GM23338 (cell line): ENCODE results near the gene SEMA4D. TPM values are rescaled to one million over a fixed set of nuclear protein-coding genes. Genes with fewer than 3 reads are reported as not detected.

Source experiments
- ATAC-seq: fragments of 200-7000 bp; cut with Tn5 transposase; 3 replicates; pipeline ENCODE4 v1.9.1; 2020
- DNase-seq: peaks from one replicate; pipeline ENCODE4 v3.0.0-alpha.2; 2015; ENCODE audit warnings: low spot score
- H2AFZ ChIP-seq: fragments of 200-600 bp; sonication (generic); 2 replicates; pipeline ENCODE4 v1.8.0; 2016; ENCODE audit warnings: antibody characterized with exemption, mild to moderate bottlenecking, moderate library complexity
- H3F3A ChIP-seq: fragments of 200-600 bp; sonication (generic); replicated peaks from 2 replicates; pipeline ENCODE4 v1.8.0; 2017; ENCODE audit warnings: antibody characterized with exemption, mixed run types, low read depth
- H3K27ac ChIP-seq: fragments of 200-600 bp; sonication (generic); 2 replicates; pipeline ENCODE4 v1.6.1; 2016; ENCODE audit warnings: low read depth
- H3K27me3 ChIP-seq: fragments of 200-600 bp; sonication (generic); 2 replicates; pipeline ENCODE4 v1.8.0; 2016; ENCODE audit warnings: mild to moderate bottlenecking, mixed run types, moderate library complexity; ENCODE audit not compliant: insufficient read depth
- H3K36me3 ChIP-seq: fragments of 200-600 bp; sonication (generic); 2 replicates; pipeline ENCODE4 v1.8.0; 2016; ENCODE audit warnings: mild to moderate bottlenecking; ENCODE audit not compliant: insufficient read depth
- H3K4me1 ChIP-seq: fragments of 200-600 bp; sonication (generic); 2 replicates; pipeline ENCODE4 v1.8.0; 2016; ENCODE audit warnings: mild to moderate bottlenecking, moderate library complexity; ENCODE audit not compliant: insufficient read depth
- H3K4me2 ChIP-seq: fragments of 200-600 bp; sonication (generic); 2 replicates; pipeline ENCODE4 v1.7.1; 2017; ENCODE audit warnings: mixed run types
- H3K4me3 ChIP-seq: fragments of 200-600 bp; sonication (generic); 2 replicates; pipeline ENCODE4 v1.6.1; 2016; ENCODE audit warnings: mixed run types
- H3K79me2 ChIP-seq: fragments of 200-600 bp; sonication (generic); replicated peaks from 2 replicates; pipeline ENCODE4 v1.8.0; 2017; ENCODE audit warnings: mild to moderate bottlenecking; ENCODE audit not compliant: insufficient read depth
- H3K9me2 ChIP-seq: fragments of 200-600 bp; sonication (generic); 2 replicates; pipeline ENCODE4 v1.8.0; 2017; ENCODE audit not compliant: insufficient read depth
- H4K20me1 ChIP-seq: fragments of 200-600 bp; sonication (generic); replicated peaks from 2 replicates; pipeline ENCODE4 v1.8.0; 2017; ENCODE audit warnings: mild to moderate bottlenecking; ENCODE audit not compliant: insufficient read depth
- H3K27ac Mint-ChIP-seq: 2 replicates; pipeline ENCODE4 v1.8.0; 2020; ENCODE audit warnings: inconsistent platforms, mild to moderate bottlenecking, moderate library complexity, mixed read lengths
- H3K27me3 Mint-ChIP-seq: 3 replicates; pipeline ENCODE4 v1.8.0; 2022; ENCODE audit warnings: low read depth, mild to moderate bottlenecking, moderate library complexity, mixed read lengths, inconsistent platforms; ENCODE audit not compliant: insufficient read depth, poor library complexity
- H3K36me3 Mint-ChIP-seq: 3 replicates; pipeline ENCODE4 v1.8.0; 2021; ENCODE audit warnings: low read depth, mild to moderate bottlenecking, inconsistent platforms, moderate library complexity, mixed read lengths
- H3K4me1 Mint-ChIP-seq: 3 replicates; pipeline ENCODE4 v1.8.0; 2020; ENCODE audit warnings: mild to moderate bottlenecking, inconsistent platforms, mixed read lengths
- H3K4me3 Mint-ChIP-seq: 3 replicates; pipeline ENCODE4 v1.8.0; 2021; ENCODE audit warnings: moderate library complexity, mild to moderate bottlenecking, inconsistent platforms, mixed read lengths
- H3K9me3 Mint-ChIP-seq: 3 replicates; pipeline ENCODE4 v1.8.0; 2020; ENCODE audit warnings: moderate library complexity, mild to moderate bottlenecking, inconsistent platforms, mixed read lengths
- CREB1 ChIP-seq: fragments of 250-450 bp; sonication (Bioruptor Pico); IDR thresholded peaks from 2 replicates; pipeline ENCODE4 v1.5.0; 2020; ENCODE audit warnings: low read depth, mild to moderate bottlenecking, moderate library complexity
- EZH2 ChIP-seq: fragments of 200-600 bp; sonication (generic); IDR thresholded peaks from one replicate; pipeline ENCODE4 v1.8.0; 2017; ENCODE audit warnings: antibody characterized with exemption, mild to moderate bottlenecking, low read depth; ENCODE audit not compliant: unreplicated experiment
- EZH2phosphoT487 ChIP-seq: fragments of 200-600 bp; sonication (generic); IDR thresholded peaks from one replicate; pipeline ENCODE4 v1.8.1; 2018; ENCODE audit warnings: antibody characterized with exemption; ENCODE audit not compliant: unreplicated experiment
- JUNB ChIP-seq: IDR thresholded peaks from one replicate; pipeline ENCODE4 v1.6.1; 2016; ENCODE audit warnings: antibody characterized with exemption; ENCODE audit not compliant: unreplicated experiment
- NANOG ChIP-seq: IDR thresholded peaks from 2 replicates; pipeline ENCODE4 v1.6.1; 2016; ENCODE audit warnings: antibody characterized with exemption, borderline replicate concordance
- POLR2AphosphoS5 ChIP-seq: IDR thresholded peaks from 2 replicates; pipeline ENCODE4 v1.6.1; 2016; ENCODE audit warnings: antibody characterized with exemption, low read depth
- STAT1 ChIP-seq: IDR thresholded peaks from one replicate; pipeline ENCODE4 v1.6.1; 2016; ENCODE audit warnings: antibody characterized with exemption; ENCODE audit not compliant: unreplicated experiment
- ZNF114 ChIP-seq: fragments of 250-450 bp; sonication (Bioruptor Pico); IDR thresholded peaks from 2 replicates; pipeline ENCODE4 v1.5.0; 2020; ENCODE audit warnings: mild to moderate bottlenecking, moderate library complexity
- ZNF331 ChIP-seq: fragments of 250-450 bp; sonication (Bioruptor Pico); IDR thresholded peaks from 2 replicates; pipeline ENCODE4 v1.5.0; 2020; ENCODE audit warnings: low read depth, mild to moderate bottlenecking, moderate library complexity
- polyA plus RNA-seq: library from polyadenylated mRNA; unstranded; fragments of >200 nt; fragmentation: Nextera tagmentation; extraction: Ambion mirVana; gene quantifications from 2 replicates; pipeline ENCODE4 v1.2.1, GENCODE V29; 2016
- total RNA-seq: library from RNA; depleted of rRNA; stranded (reverse); fragments of >200 nt; shearing (Covaris generic); gene quantifications from 2 replicates; pipeline ENCODE4 v1.2.3, GENCODE V29; 2014
- TF ChIP-seq, protein P1 (sequence below), 2 experiments: fragments of 200-600 bp in 1 of 2; sonication (generic) in 1 of 2; conservative IDR thresholded peaks; 2 replicates each; pipeline versions ENCODE4 v1.5.1 to v1.6.1; 2016 to 2017; ENCODE audit warnings: antibody characterized with exemption in 2 of 2, low read depth in 2 of 2, mild to moderate bottlenecking in 2 of 2, moderate library complexity in 1 of 2
- TF ChIP-seq, protein P2 (sequence below): IDR thresholded peaks from one replicate; pipeline ENCODE4 v1.6.1; 2018; ENCODE audit warnings: antibody characterized with exemption; ENCODE audit not compliant: unreplicated experiment
- TF ChIP-seq, protein P3 (sequence below): IDR thresholded peaks from 2 replicates; pipeline ENCODE4 v1.6.1; 2016; ENCODE audit warnings: antibody characterized with exemption
- TF ChIP-seq, protein P4 (sequence below): fragments of 250-450 bp; sonication (Bioruptor Pico); IDR thresholded peaks from 2 replicates; pipeline ENCODE4 v1.5.0; 2020; ENCODE audit warnings: mild to moderate bottlenecking, moderate library complexity

The SEMA4D gene
- total and polyA plus RNA-seq, 2 experiments from 2014 or later: 19.3 to 63.0 TPM

DNA sequence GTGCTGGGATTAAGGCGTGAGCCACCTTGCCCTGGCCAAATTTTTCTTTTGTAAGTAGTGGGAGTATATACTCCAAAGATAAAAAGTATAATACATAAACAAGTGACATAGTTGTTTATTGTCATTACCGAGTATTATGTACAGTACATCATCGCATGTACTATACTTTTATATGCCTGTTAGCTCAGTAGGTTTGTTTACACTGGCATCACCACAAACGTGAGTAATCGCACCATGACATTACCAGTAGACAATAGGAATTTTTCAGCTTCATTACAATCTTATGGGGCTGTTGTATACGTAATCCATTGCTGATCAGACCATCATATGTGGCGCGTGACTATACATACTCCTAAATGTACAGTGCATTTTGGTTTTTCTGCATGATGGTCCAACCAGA is 169.8 kb downstream of the SEMA4D start:
- H3K9me3 Mint-ChIP-seq: no peaks in the 10 kb centered on the region
- Histone ChIP-seq H3K4me1 (no peaks in the 10 kb centered on the region), H3K4me3 (no peak overlapping the region), H4K20me1 (peaks cover 23% of the 10 kb centered on the region; the same call in 1 of the 2 replicates), H3K27ac (no peak overlapping the region), H3K9me2 (no peaks in the 10 kb centered on the region), H3K4me2 (no peak overlapping the region), H3K27me3 (no peaks in the 10 kb centered on the region), H3K79me2 (peaks cover 39% of the 10 kb centered on the region), H3K36me3 (peaks cover 41% of the 10 kb centered on the region), H2AFZ (no peak overlapping the region), H3F3A (no peaks in the 10 kb centered on the region)
- DNase-seq (no peak), ATAC-seq (no peak)
- TF ChIP-seq ZNF331 (CRISPR knock-in tag): no peak
- TF ChIP-seq, protein P1, sequence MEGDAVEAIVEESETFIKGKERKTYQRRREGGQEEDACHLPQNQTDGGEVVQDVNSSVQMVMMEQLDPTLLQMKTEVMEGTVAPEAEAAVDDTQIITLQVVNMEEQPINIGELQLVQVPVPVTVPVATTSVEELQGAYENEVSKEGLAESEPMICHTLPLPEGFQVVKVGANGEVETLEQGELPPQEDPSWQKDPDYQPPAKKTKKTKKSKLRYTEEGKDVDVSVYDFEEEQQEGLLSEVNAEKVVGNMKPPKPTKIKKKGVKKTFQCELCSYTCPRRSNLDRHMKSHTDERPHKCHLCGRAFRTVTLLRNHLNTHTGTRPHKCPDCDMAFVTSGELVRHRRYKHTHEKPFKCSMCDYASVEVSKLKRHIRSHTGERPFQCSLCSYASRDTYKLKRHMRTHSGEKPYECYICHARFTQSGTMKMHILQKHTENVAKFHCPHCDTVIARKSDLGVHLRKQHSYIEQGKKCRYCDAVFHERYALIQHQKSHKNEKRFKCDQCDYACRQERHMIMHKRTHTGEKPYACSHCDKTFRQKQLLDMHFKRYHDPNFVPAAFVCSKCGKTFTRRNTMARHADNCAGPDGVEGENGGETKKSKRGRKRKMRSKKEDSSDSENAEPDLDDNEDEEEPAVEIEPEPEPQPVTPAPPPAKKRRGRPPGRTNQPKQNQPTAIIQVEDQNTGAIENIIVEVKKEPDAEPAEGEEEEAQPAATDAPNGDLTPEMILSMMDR (conservative IDR thresholded peaks at IDR 0.05; ENCODE audit: low read depth in 2 of 2): no peak
- TF ChIP-seq JUNB: no peak
- TF ChIP-seq CREB1 (CRISPR knock-in tag): no peak
- TF ChIP-seq NANOG: no peak
- TF ChIP-seq POLR2AphosphoS5: no peak
- TF ChIP-seq, protein P2, sequence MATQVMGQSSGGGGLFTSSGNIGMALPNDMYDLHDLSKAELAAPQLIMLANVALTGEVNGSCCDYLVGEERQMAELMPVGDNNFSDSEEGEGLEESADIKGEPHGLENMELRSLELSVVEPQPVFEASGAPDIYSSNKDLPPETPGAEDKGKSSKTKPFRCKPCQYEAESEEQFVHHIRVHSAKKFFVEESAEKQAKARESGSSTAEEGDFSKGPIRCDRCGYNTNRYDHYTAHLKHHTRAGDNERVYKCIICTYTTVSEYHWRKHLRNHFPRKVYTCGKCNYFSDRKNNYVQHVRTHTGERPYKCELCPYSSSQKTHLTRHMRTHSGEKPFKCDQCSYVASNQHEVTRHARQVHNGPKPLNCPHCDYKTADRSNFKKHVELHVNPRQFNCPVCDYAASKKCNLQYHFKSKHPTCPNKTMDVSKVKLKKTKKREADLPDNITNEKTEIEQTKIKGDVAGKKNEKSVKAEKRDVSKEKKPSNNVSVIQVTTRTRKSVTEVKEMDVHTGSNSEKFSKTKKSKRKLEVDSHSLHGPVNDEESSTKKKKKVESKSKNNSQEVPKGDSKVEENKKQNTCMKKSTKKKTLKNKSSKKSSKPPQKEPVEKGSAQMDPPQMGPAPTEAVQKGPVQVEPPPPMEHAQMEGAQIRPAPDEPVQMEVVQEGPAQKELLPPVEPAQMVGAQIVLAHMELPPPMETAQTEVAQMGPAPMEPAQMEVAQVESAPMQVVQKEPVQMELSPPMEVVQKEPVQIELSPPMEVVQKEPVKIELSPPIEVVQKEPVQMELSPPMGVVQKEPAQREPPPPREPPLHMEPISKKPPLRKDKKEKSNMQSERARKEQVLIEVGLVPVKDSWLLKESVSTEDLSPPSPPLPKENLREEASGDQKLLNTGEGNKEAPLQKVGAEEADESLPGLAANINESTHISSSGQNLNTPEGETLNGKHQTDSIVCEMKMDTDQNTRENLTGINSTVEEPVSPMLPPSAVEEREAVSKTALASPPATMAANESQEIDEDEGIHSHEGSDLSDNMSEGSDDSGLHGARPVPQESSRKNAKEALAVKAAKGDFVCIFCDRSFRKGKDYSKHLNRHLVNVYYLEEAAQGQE: no peak
- no peak for TF ChIP-seq STAT1
- no peak for TF ChIP-seq EZH2phosphoT487
- TF ChIP-seq ZNF114 (CRISPR knock-in tag): no peak
- TF ChIP-seq EZH2: no peak
- TF ChIP-seq, protein P3, sequence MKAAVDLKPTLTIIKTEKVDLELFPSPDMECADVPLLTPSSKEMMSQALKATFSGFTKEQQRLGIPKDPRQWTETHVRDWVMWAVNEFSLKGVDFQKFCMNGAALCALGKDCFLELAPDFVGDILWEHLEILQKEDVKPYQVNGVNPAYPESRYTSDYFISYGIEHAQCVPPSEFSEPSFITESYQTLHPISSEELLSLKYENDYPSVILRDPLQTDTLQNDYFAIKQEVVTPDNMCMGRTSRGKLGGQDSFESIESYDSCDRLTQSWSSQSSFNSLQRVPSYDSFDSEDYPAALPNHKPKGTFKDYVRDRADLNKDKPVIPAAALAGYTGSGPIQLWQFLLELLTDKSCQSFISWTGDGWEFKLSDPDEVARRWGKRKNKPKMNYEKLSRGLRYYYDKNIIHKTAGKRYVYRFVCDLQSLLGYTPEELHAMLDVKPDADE: no peak
- TF ChIP-seq, protein P4, sequence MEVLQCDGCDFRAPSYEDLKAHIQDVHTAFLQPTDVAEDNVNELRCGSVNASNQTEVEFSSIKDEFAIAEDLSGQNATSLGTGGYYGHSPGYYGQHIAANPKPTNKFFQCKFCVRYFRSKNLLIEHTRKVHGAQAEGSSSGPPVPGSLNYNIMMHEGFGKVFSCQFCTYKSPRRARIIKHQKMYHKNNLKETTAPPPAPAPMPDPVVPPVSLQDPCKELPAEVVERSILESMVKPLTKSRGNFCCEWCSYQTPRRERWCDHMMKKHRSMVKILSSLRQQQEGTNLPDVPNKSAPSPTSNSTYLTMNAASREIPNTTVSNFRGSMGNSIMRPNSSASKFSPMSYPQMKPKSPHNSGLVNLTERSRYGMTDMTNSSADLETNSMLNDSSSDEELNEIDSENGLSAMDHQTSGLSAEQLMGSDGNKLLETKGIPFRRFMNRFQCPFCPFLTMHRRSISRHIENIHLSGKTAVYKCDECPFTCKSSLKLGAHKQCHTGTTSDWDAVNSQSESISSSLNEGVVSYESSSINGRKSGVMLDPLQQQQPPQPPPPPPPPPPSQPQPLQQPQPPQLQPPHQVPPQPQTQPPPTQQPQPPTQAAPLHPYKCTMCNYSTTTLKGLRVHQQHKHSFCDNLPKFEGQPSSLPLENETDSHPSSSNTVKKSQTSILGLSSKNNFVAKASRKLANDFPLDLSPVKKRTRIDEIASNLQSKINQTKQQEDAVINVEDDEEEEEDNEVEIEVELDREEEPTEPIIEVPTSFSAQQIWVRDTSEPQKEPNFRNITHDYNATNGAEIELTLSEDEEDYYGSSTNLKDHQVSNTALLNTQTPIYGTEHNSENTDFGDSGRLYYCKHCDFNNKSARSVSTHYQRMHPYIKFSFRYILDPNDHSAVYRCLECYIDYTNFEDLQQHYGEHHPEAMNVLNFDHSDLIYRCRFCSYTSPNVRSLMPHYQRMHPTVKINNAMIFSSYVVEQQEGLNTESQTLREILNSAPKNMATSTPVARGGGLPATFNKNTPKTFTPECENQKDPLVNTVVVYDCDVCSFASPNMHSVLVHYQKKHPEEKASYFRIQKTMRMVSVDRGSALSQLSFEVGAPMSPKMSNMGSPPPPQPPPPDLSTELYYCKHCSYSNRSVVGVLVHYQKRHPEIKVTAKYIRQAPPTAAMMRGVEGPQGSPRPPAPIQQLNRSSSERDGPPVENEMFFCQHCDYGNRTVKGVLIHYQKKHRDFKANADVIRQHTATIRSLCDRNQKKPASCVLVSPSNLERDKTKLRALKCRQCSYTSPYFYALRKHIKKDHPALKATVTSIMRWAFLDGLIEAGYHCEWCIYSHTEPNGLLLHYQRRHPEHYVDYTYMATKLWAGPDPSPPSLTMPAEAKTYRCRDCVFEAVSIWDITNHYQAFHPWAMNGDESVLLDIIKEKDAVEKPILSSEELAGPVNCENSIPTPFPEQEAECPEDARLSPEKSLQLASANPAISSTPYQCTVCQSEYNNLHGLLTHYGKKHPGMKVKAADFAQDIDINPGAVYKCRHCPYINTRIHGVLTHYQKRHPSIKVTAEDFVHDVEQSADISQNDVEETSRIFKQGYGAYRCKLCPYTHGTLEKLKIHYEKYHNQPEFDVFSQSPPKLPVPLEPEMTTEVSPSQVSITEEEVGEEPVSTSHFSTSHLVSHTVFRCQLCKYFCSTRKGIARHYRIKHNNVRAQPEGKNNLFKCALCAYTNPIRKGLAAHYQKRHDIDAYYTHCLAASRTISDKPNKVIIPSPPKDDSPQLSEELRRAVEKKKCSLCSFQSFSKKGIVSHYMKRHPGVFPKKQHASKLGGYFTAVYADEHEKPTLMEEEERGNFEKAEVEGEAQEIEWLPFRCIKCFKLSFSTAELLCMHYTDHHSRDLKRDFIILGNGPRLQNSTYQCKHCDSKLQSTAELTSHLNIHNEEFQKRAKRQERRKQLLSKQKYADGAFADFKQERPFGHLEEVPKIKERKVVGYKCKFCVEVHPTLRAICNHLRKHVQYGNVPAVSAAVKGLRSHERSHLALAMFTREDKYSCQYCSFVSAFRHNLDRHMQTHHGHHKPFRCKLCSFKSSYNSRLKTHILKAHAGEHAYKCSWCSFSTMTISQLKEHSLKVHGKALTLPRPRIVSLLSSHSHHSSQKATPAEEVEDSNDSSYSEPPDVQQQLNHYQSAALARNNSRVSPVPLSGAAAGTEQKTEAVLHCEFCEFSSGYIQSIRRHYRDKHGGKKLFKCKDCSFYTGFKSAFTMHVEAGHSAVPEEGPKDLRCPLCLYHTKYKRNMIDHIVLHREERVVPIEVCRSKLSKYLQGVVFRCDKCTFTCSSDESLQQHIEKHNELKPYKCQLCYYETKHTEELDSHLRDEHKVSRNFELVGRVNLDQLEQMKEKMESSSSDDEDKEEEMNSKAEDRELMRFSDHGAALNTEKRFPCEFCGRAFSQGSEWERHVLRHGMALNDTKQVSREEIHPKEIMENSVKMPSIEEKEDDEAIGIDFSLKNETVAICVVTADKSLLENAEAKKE (CRISPR knock-in tag): no peak
- no peak overlapping the region for H3K4me3 Mint-ChIP-seq
- H3K27ac Mint-ChIP-seq: no peak overlapping the region
- H3K36me3 Mint-ChIP-seq: peaks cover 60% of the 10 kb centered on the region
- peaks cover 3% of the 10 kb centered on the region for H3K27me3 Mint-ChIP-seq
- no peaks in the 10 kb centered on the region; the same call in 2 of the 3 replicates for H3K4me1 Mint-ChIP-seq
